ENCODE measurements around the gene LZTFL1. TPM values are rescaled to one million over a fixed set of nuclear protein-coding genes. Genes with fewer than 3 reads are reported as not detected.
"Not testable (repeated sequence)": the region's sequence is repeated elsewhere in the genome, so short reads cannot be mapped to it uniquely, and the experiment has no call there.

Gene LZTFL1
- total RNA-seq, 2 donors from 2014 or later, result 8.3 to 8.9 TPM

GRCh38 chr3:45861043-45861719 is 19.3 kb upstream of the LZTFL1 start:
- no peaks in the 10 kb centered on the region for H3K4me1 ChIP-seq
- no peak overlapping the region for H3K27ac ChIP-seq
- DNase-seq (ENCODE audit: low spot score), result no peak
- no peak for TF ChIP-seq CTCF (IDR thresholded peaks at IDR 0.05)
- no peaks in the 10 kb centered on the region for H3K27me3 ChIP-seq
- peaks cover 0 to 5% of the 10 kb centered on the region in 2 donors for H3K9me3 ChIP-seq
- H3K4me3 ChIP-seq, result no peak overlapping the region
- no peaks in the 10 kb centered on the region for H3K36me3 ChIP-seq

- Histone ChIP-seq H3K4me3 (no peak overlapping the region), H3K9me3 (peaks cover 0 to 10% of the 10 kb centered on the region in 2 donors), H3K27ac (no peak overlapping the region), H3K36me3 (no peaks in the 10 kb centered on the region), H3K4me1 (no peaks in the 10 kb centered on the region), H3K27me3 (no peaks in the 10 kb centered on the region)
- TF ChIP-seq CTCF (IDR thresholded peaks at IDR 0.05), result no peak
- no peak for DNase-seq (ENCODE audit: low spot score)
Measured at GRCh38 chr3:45860481-45860880, 18.6 kb upstream of the LZTFL1 start.

- no peak for TF ChIP-seq CTCF (IDR thresholded peaks at IDR 0.05)
- peaks cover 0 to 10% of the 10 kb centered on the region in 2 donors for H3K9me3 ChIP-seq
- H3K27ac ChIP-seq, result no peak overlapping the region
- no peak for DNase-seq (ENCODE audit: low spot score)
- H3K4me1 ChIP-seq, result no peaks in the 10 kb centered on the region
- no peak overlapping the region for H3K4me3 ChIP-seq
- H3K36me3 ChIP-seq, result no peaks in the 10 kb centered on the region
- H3K27me3 ChIP-seq, result no peaks in the 10 kb centered on the region
Measured at GRCh38 chr3:45858809-45859543, 17.1 kb upstream of the LZTFL1 start.

- not testable (repeated sequence) for H3K27me3 ChIP-seq; H3K9me3 ChIP-seq; H3K4me1 ChIP-seq; DNase-seq (ENCODE audit: low spot score); H3K27ac ChIP-seq; H3K4me3 ChIP-seq; H3K36me3 ChIP-seq
Measured at GRCh38 chr3:45857024-45857423, 15.1 kb upstream of the LZTFL1 start.

- not testable (repeated sequence) for H3K27me3 ChIP-seq; H3K36me3 ChIP-seq; H3K4me3 ChIP-seq; DNase-seq (ENCODE audit: low spot score); H3K27ac ChIP-seq; H3K9me3 ChIP-seq; H3K4me1 ChIP-seq
Measured at GRCh38 chr3:45856323-45856722, 14.4 kb upstream of the LZTFL1 start.

- Histone ChIP-seq H3K4me3 (no peak overlapping the region), H3K36me3 (no peaks in the 10 kb centered on the region), H3K9me3 (peaks cover 0 to 6% of the 10 kb centered on the region in 2 donors), H3K4me1 (no peaks in the 10 kb centered on the region), H3K27ac (no peak overlapping the region), H3K27me3 (no peaks in the 10 kb centered on the region)
- no peak for DNase-seq (ENCODE audit: low spot score)
- TF ChIP-seq CTCF (IDR thresholded peaks at IDR 0.05), result no peak
Measured at GRCh38 chr3:45852828-45853227, 10.9 kb upstream of the LZTFL1 start.
